Loucy (cell line): ENCODE measurements around the gene CEP170.

Experiments used
- EZH2phosphoT487 ChIP-seq: fragments of 200-600 bp; IDR thresholded peaks from 2 replicates; pipeline ENCODE4 v1.6.1; 2018; ENCODE audit warnings: antibody characterized with exemption, mild to moderate bottlenecking, moderate library complexity, borderline replicate concordance
- TF ChIP-seq, protein P1 (sequence below): fragments of 200-600 bp; sonication (generic); conservative IDR thresholded peaks from 2 replicates; pipeline ENCODE4 v1.5.1; 2014; ENCODE audit warnings: mild to moderate bottlenecking, antibody characterized with exemption, low read length

DNA sequence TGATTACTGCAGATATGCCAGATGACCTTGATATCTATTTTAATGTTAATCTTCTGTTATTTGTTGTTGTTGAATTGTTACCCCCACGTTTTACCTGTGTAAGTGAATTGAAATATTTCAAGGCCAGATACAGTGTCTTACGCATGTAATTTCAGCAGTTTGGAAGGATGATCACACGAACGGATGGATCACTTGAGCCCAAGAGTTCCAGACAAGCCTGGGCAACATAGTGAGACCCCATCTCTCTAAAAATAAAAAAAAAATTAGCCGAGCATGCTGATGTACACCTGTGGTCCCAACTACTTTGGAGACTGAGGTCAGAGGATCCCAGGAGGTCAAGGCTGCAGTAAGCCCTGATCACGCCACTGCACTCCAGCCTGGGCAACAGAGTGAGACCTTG, 33.0 kb upstream of the CEP170 start:
- TF ChIP-seq, protein P1, sequence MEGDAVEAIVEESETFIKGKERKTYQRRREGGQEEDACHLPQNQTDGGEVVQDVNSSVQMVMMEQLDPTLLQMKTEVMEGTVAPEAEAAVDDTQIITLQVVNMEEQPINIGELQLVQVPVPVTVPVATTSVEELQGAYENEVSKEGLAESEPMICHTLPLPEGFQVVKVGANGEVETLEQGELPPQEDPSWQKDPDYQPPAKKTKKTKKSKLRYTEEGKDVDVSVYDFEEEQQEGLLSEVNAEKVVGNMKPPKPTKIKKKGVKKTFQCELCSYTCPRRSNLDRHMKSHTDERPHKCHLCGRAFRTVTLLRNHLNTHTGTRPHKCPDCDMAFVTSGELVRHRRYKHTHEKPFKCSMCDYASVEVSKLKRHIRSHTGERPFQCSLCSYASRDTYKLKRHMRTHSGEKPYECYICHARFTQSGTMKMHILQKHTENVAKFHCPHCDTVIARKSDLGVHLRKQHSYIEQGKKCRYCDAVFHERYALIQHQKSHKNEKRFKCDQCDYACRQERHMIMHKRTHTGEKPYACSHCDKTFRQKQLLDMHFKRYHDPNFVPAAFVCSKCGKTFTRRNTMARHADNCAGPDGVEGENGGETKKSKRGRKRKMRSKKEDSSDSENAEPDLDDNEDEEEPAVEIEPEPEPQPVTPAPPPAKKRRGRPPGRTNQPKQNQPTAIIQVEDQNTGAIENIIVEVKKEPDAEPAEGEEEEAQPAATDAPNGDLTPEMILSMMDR: no peak
- no peak for TF ChIP-seq EZH2phosphoT487
